Esophagus squamous epithelium (tissue), 4 donors: ENCODE results near the gene MAD1L1.

ENCODE experiments used
- POLR2A ChIP-seq, 4 donors: fragments of 450-650 bp; IDR thresholded peaks; one replicate each; pipeline ENCODE4 v1.6.1; 2017; ENCODE audit warnings: antibody characterized with exemption in 4 of 4, mild to moderate bottlenecking in 4 of 4, moderate library complexity in 3 of 4
- TF ChIP-seq, protein P1 (sequence below), 6 experiments: fragments of 450-650 bp in 4 of 6; fragments of 200-600 bp in 2 of 6; sonication (generic) in 2 of 6; IDR thresholded peaks; one replicate each; pipeline ENCODE4 v1.5.1; 2016 to 2019; ENCODE audit warnings: antibody characterized with exemption in 6 of 6, mild to moderate bottlenecking in 4 of 6, moderate library complexity in 4 of 6

DNA sequence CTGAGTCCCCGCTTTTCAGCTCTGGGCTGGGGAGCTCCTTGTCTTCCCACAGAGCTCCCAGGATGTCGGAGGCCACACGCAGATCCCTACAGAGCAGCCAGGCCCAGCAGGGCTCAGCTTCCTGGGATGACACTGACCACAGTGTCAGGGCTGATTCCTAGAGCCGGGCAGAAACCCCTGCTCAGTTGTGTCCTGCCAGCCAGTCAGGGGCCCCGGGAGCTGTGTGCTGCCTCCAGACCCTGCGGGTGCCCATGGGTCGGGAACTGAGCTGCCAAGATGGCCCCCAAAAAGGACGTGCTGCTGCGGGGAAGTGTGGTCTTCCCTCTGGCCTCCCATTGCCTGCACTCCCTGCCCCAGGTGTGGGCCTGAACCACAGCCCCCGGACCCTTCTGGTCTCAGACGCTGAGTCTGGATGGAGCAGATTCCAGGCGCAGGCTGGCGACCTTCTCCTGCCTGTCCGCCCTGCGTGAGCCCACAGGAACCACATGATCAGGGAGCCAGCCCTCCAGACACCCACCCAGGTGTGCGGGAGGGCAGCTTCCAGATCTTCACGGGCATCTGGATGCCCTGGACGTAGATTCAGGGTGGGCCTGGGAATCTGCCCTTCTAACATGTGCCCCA is 217.4 kb downstream of the MAD1L1 start:
- no peak for TF ChIP-seq POLR2A (IDR thresholded peaks at IDR 0.05)
- TF ChIP-seq, protein P1, sequence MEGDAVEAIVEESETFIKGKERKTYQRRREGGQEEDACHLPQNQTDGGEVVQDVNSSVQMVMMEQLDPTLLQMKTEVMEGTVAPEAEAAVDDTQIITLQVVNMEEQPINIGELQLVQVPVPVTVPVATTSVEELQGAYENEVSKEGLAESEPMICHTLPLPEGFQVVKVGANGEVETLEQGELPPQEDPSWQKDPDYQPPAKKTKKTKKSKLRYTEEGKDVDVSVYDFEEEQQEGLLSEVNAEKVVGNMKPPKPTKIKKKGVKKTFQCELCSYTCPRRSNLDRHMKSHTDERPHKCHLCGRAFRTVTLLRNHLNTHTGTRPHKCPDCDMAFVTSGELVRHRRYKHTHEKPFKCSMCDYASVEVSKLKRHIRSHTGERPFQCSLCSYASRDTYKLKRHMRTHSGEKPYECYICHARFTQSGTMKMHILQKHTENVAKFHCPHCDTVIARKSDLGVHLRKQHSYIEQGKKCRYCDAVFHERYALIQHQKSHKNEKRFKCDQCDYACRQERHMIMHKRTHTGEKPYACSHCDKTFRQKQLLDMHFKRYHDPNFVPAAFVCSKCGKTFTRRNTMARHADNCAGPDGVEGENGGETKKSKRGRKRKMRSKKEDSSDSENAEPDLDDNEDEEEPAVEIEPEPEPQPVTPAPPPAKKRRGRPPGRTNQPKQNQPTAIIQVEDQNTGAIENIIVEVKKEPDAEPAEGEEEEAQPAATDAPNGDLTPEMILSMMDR (IDR thresholded peaks at IDR 0.05), result no peak
